GM23338 (cell line): ENCODE data around the gene ENOX1.

Experiments used
- CREB1 ChIP-seq: fragments of 250-450 bp; sonication (Bioruptor Pico); IDR thresholded peaks from 2 replicates; pipeline ENCODE4 v1.5.0; 2020; ENCODE audit warnings: low read depth, mild to moderate bottlenecking, moderate library complexity
- EZH2 ChIP-seq: fragments of 200-600 bp; sonication (generic); IDR thresholded peaks from one replicate; pipeline ENCODE4 v1.8.0; 2017; ENCODE audit warnings: antibody characterized with exemption, mild to moderate bottlenecking, low read depth; ENCODE audit not compliant: unreplicated experiment
- EZH2phosphoT487 ChIP-seq: fragments of 200-600 bp; sonication (generic); IDR thresholded peaks from one replicate; pipeline ENCODE4 v1.8.1; 2018; ENCODE audit warnings: antibody characterized with exemption; ENCODE audit not compliant: unreplicated experiment
- JUNB ChIP-seq: IDR thresholded peaks from one replicate; pipeline ENCODE4 v1.6.1; 2016; ENCODE audit warnings: antibody characterized with exemption; ENCODE audit not compliant: unreplicated experiment
- NANOG ChIP-seq: IDR thresholded peaks from 2 replicates; pipeline ENCODE4 v1.6.1; 2016; ENCODE audit warnings: antibody characterized with exemption, borderline replicate concordance
- POLR2AphosphoS5 ChIP-seq: IDR thresholded peaks from 2 replicates; pipeline ENCODE4 v1.6.1; 2016; ENCODE audit warnings: antibody characterized with exemption, low read depth
- REST ChIP-seq: IDR thresholded peaks from one replicate; pipeline ENCODE4 v1.6.1; 2018; ENCODE audit warnings: antibody characterized with exemption; ENCODE audit not compliant: unreplicated experiment
- STAT1 ChIP-seq: IDR thresholded peaks from one replicate; pipeline ENCODE4 v1.6.1; 2016; ENCODE audit warnings: antibody characterized with exemption; ENCODE audit not compliant: unreplicated experiment
- ZNF114 ChIP-seq: fragments of 250-450 bp; sonication (Bioruptor Pico); IDR thresholded peaks from 2 replicates; pipeline ENCODE4 v1.5.0; 2020; ENCODE audit warnings: mild to moderate bottlenecking, moderate library complexity
- ZNF331 ChIP-seq: fragments of 250-450 bp; sonication (Bioruptor Pico); IDR thresholded peaks from 2 replicates; pipeline ENCODE4 v1.5.0; 2020; ENCODE audit warnings: low read depth, mild to moderate bottlenecking, moderate library complexity
- ZNF462 ChIP-seq: fragments of 250-450 bp; sonication (Bioruptor Pico); IDR thresholded peaks from 2 replicates; pipeline ENCODE4 v1.5.0; 2020; ENCODE audit warnings: mild to moderate bottlenecking, moderate library complexity
- TF ChIP-seq, protein P1 (sequence below), 2 experiments: fragments of 200-600 bp in 1 of 2; sonication (generic) in 1 of 2; conservative IDR thresholded peaks; 2 replicates each; pipeline versions ENCODE4 v1.5.1 to v1.6.1; 2016 to 2017; ENCODE audit warnings: antibody characterized with exemption in 2 of 2, low read depth in 2 of 2, mild to moderate bottlenecking in 2 of 2, moderate library complexity in 1 of 2

GRCh38 chr13:43432958-43433357, 353.8 kb downstream of the ENOX1 start:
- TF ChIP-seq, protein P1, sequence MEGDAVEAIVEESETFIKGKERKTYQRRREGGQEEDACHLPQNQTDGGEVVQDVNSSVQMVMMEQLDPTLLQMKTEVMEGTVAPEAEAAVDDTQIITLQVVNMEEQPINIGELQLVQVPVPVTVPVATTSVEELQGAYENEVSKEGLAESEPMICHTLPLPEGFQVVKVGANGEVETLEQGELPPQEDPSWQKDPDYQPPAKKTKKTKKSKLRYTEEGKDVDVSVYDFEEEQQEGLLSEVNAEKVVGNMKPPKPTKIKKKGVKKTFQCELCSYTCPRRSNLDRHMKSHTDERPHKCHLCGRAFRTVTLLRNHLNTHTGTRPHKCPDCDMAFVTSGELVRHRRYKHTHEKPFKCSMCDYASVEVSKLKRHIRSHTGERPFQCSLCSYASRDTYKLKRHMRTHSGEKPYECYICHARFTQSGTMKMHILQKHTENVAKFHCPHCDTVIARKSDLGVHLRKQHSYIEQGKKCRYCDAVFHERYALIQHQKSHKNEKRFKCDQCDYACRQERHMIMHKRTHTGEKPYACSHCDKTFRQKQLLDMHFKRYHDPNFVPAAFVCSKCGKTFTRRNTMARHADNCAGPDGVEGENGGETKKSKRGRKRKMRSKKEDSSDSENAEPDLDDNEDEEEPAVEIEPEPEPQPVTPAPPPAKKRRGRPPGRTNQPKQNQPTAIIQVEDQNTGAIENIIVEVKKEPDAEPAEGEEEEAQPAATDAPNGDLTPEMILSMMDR (conservative IDR thresholded peaks at IDR 0.05; ENCODE audit: low read depth in 2 of 2): no peak
- TF ChIP-seq EZH2 (no peak), ZNF331 (CRISPR knock-in tag) (no peak), POLR2AphosphoS5 (no peak), CREB1 (CRISPR knock-in tag) (no peak), ZNF462 (no peak), REST (no peak), STAT1 (no peak), EZH2phosphoT487 (no peak), NANOG (no peak), ZNF114 (CRISPR knock-in tag) (no peak), JUNB (no peak)
